ENCODE results near the gene MAD1L1.
"Not testable (repeated sequence)": the region's sequence is repeated elsewhere in the genome, so short reads cannot be mapped to it uniquely, and the experiment has no call there.

MAD1L1 gene

DNA sequence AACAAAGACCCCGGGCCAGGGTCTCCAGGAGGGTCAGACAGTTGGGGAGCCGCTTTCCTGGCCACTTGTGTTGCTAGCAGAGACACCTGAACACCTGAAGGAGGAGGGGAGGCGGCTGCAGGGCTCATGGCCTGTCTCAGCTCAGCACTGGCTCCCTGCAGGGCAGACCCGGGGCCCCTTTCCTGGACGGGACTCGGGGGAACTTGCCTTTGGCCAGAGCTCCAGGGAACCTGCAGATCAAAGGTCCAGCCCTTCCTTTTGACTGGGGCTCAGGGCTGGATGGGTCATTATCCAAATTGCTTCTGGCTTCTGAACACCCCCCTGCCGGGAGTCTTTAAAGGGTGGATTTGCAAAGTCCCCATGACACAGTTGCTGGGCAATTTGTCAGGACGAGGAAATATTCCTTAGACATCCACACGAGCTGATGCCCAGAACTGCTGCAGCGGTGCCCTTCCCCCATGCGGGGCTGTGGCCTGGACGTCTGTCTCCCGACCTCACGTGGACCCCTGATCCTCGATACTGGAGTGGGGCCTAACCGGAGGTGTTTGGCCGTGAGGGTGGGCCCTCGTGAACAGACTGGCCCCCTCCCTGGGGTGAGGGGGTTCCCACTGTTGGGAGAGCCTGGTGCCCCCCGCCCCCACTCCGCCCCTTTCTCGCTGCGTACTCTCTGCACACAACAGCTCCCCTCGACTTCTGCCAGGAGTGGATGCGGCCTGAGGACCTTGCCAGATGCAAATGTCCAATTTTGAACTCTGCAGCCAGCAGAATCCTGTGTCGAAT is 368.4 kb downstream of the MAD1L1 start:
- Histone ChIP-seq H3K9me3 (ENCODE audit: low read depth, low read length) (no peaks in the 10 kb centered on the region), H3K9ac (ENCODE audit: insufficient read length) (no peak overlapping the region), H3K36me3 (ENCODE audit: insufficient read depth, low read length) (no peaks in the 10 kb centered on the region), H3K4me3 (no peak overlapping the region), H3K27ac (no peak overlapping the region)
- no peak for DNase-seq (ENCODE audit: low read depth, low spot score)
- TF ChIP-seq FOXP2 (optimal IDR thresholded peaks at IDR 0.05; ENCODE audit: control extremely low read depth, extremely low read length, insufficient read depth): no peak
- TF ChIP-seq POLR2AphosphoS5 (IDR thresholded peaks at IDR 0.05; ENCODE audit: borderline replicate concordance, low read depth, low read length): no peak
- no peak for TF ChIP-seq EZH2 (IDR thresholded peaks at IDR 0.05)

DNA sequence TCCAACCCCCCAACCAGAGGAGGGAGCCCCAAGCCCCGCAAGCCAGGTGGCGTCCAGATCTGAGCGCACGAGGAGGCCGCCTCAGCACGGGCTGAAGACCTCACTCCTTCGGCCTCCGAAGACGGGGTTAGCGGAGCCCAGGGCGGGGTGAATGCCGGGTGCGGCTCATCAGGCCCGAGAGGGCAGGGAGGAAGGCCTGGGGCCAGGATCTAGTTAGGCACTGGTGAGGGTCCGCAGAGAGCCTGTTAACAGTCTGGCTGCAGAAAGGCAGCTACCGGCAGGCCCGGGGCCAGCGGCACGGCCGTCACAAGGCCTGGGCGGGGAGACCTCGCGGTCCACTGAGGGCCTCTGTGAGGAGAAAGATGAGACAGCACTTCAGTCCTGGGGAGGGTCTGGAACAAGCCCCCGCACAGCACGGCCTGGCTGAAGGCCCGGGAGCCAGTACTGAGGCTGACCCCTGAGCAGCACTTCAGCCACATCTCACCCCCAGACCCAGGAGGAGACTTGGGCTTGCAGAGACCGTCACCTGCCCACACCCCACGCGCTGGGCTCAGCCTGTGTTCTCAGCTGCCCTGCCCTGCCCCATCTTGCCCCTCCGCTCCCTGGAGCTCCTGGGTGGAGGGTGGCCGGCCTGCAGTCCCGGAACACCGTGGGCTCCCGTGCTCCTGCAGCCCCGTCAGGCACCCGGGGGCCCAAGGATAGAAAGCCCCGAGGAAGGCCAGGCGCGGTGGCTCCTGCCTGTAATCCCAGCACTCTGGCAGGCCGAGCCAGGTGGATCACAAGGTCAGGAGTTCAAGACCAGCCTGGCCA is 369.4 kb downstream of the MAD1L1 start:
- no peaks in the 10 kb centered on the region for H3K36me3 ChIP-seq (ENCODE audit: insufficient read depth, low read length)
- no peak overlapping the region for H3K27ac ChIP-seq
- no peak overlapping the region for H3K9ac ChIP-seq (ENCODE audit: insufficient read length)
- H3K4me3 ChIP-seq: no peak overlapping the region
- TF ChIP-seq EZH2 (IDR thresholded peaks at IDR 0.05) (no peak), FOXP2 (optimal IDR thresholded peaks at IDR 0.05; ENCODE audit: control extremely low read depth, extremely low read length, insufficient read depth) (no peak), POLR2AphosphoS5 (IDR thresholded peaks at IDR 0.05; ENCODE audit: borderline replicate concordance, low read depth, low read length) (no peak)
- no peaks in the 10 kb centered on the region for H3K9me3 ChIP-seq (ENCODE audit: low read depth, low read length)
- DNase-seq (ENCODE audit: low read depth, low spot score): no peak

DNA sequence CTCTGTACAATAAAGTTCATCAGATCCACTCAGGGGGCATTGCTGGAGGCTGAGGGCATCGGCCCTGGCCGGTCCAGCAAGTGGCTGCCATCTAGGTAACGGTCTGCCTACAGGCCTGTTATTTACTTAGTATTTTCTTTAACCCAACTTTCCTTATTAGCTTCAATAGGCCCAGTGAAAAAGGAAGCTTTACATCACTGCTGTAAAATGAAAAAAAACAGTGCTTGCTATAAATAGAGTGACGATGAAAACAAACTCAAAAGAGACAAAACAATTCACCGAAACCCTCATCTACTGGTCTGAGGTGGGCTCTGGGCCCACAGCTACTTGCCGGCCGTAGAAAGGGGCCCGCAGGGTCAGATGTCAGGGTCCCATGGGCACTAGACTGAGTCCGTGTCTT is 370.2 kb downstream of the MAD1L1 start:
- TF ChIP-seq EZH2 (IDR thresholded peaks at IDR 0.05) (no peak), POLR2AphosphoS5 (IDR thresholded peaks at IDR 0.05; ENCODE audit: borderline replicate concordance, low read depth, low read length) (no peak), FOXP2 (optimal IDR thresholded peaks at IDR 0.05; ENCODE audit: control extremely low read depth, extremely low read length, insufficient read depth) (no peak)
- Histone ChIP-seq H3K9me3 (ENCODE audit: low read depth, low read length) (no peaks in the 10 kb centered on the region), H3K27ac (no peak overlapping the region), H3K4me3 (no peak overlapping the region), H3K36me3 (ENCODE audit: insufficient read depth, low read length) (no peaks in the 10 kb centered on the region), H3K9ac (ENCODE audit: insufficient read length) (no peak overlapping the region)
- no peak for DNase-seq (ENCODE audit: low read depth, low spot score)

DNA sequence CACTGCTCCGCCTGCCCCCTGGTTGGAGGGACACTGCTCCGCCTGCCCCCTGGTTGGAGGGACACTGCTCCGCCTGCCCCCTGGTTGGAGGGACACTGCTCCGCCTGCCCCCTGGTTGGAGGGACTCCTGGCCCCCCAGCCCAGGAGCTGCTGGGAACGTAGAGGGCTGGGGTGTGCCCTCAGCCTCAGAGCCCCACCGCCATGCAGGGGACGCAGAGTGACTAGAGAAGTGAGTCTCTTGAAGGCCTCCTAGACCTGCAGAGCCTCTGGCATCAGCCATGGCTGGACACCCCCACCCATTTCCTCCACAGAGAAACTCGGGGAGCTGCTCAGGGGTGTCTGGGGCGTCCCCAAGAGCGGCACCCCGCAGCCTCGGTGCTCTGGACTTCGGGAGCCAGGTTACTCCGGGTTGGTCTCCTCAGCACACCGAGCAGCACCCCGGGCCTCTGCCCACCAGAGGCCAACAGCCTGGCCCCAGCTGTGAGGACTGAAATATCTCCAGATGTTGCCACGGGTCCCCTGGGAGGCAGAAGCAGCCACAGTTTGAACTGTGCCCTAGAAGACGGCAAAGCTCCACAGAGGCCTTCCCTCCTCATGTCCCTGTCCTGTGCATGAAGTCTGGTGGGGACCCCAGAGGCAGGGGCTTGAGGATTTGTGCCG is 370.8 kb downstream of the MAD1L1 start:
- TF ChIP-seq EZH2 (IDR thresholded peaks at IDR 0.05) (no peak), POLR2AphosphoS5 (IDR thresholded peaks at IDR 0.05; ENCODE audit: borderline replicate concordance, low read depth, low read length) (no peak), FOXP2 (optimal IDR thresholded peaks at IDR 0.05; ENCODE audit: control extremely low read depth, extremely low read length, insufficient read depth) (no peak)
- Histone ChIP-seq H3K9ac (ENCODE audit: insufficient read length) (no peak overlapping the region), H3K36me3 (ENCODE audit: insufficient read depth, low read length) (no peaks in the 10 kb centered on the region), H3K9me3 (ENCODE audit: low read depth, low read length) (no peaks in the 10 kb centered on the region), H3K27ac (no peak overlapping the region), H3K4me3 (no peak overlapping the region)
- no peak for DNase-seq (ENCODE audit: low read depth, low spot score)

DNA sequence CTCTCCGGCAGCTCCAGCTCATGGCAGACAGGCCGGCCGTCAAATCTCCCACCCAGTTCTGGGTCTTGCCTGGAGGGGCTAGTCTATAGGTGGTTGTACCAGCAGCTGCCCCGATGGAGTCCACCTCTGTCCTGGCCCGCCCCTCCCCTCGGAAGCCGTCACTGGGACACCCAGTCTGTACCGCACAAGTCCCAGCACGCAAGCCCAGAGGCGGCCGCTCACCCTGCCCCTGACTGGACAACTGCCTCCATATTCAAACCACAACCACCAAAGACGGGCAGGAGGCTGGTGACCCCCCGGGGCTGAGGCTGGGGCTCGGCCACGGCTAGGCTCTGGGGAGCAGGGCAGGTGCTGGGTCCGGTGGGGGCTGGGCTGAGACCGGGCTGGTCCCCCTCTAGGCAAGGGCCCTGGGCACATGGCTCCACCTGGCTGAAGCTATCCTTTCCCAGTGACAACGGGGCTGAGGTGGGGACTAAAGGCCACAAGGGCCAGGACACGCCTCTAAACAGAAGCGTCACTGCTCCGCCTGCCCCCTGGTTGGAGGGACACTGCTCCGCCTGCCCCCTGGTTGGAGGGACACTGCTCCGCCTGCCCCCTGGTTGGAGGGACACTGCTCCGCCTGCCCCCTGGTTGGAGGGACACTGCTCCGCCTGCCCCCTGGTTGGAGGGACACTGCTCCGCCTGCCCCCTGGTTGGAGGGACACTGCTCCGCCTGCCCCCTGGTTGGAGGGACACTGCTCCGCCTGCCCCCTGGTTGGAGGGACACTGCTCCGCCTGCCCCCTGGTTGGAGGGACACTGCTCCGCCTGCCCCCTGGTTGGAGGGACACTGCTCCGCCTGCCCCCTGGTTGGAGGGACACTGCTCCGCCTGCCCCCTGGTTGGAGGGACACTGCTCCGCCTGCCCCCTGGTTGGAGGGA is 371.6 kb downstream of the MAD1L1 start:
- not testable (repeated sequence) for H3K27ac ChIP-seq; H3K36me3 ChIP-seq (ENCODE audit: insufficient read depth, low read length); H3K9ac ChIP-seq (ENCODE audit: insufficient read length); DNase-seq (ENCODE audit: low read depth, low spot score); H3K9me3 ChIP-seq (ENCODE audit: low read depth, low read length); H3K4me3 ChIP-seq

DNA sequence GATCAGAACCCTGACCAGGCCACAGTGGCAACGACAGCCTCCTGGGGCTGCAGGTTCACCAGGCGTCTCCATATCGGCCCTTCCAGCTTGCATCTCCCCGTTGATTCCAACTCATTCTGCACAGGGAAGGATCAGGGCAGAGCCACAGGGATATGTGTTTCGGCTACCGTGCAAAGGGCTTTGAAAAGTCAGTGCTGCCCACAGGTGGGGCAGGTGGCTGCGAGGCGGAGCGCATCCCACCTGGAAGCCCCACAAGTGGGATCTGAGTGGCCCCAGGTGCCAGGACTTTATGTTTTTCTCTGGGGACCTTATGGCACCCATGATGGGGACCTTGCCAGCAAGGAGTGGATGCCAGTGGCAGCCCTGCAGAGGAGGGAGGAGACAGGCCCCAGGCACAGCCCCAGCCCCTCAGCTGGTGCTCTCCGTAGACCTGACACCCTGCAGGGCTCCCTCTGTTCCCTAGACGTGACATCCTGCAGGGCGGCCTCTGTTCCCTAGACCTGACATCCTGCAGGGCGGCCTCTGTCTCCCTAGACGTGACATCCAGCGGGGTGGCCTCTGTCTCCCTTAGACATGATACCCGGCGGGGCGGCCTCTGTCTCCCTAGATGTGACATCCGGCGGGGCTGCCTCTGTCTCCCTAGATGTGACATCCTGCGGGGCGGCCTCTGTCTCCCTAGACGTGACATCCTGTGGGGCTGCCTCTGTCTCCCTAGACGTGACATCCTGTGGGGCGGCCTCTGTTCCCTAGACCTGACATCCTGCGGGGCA is 373.3 kb downstream of the MAD1L1 start:
- no peaks in the 10 kb centered on the region for H3K36me3 ChIP-seq (ENCODE audit: insufficient read depth, low read length)
- no peak overlapping the region for H3K9ac ChIP-seq (ENCODE audit: insufficient read length)
- TF ChIP-seq FOXP2 (optimal IDR thresholded peaks at IDR 0.05; ENCODE audit: control extremely low read depth, extremely low read length, insufficient read depth) (no peak), EZH2 (IDR thresholded peaks at IDR 0.05) (no peak), POLR2AphosphoS5 (IDR thresholded peaks at IDR 0.05; ENCODE audit: borderline replicate concordance, low read depth, low read length) (no peak)
- H3K27ac ChIP-seq: no peak overlapping the region
- DNase-seq (ENCODE audit: low read depth, low spot score): no peak
- no peak overlapping the region for H3K4me3 ChIP-seq
- H3K9me3 ChIP-seq (ENCODE audit: low read depth, low read length): no peaks in the 10 kb centered on the region

DNA sequence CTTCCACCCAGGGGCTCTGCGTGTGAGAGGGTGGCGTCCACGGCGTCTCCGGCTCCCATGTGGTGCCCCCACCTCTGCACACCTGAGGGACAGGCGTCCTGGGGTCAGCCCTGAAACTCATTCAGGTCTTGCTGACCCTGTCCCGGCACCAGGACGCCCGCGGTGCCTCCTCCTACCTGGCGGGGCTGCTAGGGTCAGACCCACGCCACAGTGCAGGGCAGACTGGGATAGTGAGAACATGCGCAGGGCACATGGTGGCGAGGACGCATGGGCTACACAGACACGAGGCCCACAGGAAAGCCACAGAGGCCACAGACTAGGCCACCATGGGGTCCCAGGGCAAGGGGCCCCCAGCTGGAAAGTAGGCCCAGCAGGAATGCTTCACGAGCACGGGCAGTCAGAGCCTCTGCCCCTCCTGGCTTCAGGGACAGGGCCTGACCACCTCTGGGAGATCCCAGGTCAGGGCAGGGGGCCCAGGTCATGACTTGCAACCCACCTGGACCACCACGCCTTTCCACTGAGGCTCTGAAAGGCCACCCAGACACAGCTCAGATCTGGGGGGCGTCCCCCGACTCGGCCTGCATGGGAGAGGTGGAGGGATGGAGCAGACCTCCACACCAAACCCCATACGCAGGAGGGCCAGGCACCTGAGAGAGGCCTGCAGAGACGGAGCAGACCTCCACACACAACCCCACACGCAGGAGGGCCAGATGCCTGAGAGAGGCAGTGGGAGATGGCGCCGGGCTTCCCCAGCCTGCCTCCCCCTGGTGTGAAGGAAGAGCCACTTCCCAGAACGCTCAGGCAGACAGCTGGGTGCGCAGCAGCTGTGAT is 374.1 kb downstream of the MAD1L1 start:
- DNase-seq (ENCODE audit: low read depth, low spot score): no peak
- Histone ChIP-seq H3K27ac (no peak overlapping the region), H3K9ac (ENCODE audit: insufficient read length) (no peak overlapping the region), H3K36me3 (ENCODE audit: insufficient read depth, low read length) (no peaks in the 10 kb centered on the region), H3K4me3 (no peak overlapping the region), H3K9me3 (ENCODE audit: low read depth, low read length) (no peaks in the 10 kb centered on the region)
- TF ChIP-seq POLR2AphosphoS5 (IDR thresholded peaks at IDR 0.05; ENCODE audit: borderline replicate concordance, low read depth, low read length): no peak
- no peak for TF ChIP-seq EZH2 (IDR thresholded peaks at IDR 0.05)
- no peak for TF ChIP-seq FOXP2 (optimal IDR thresholded peaks at IDR 0.05; ENCODE audit: control extremely low read depth, extremely low read length, insufficient read depth)
